IPS DF 4.7 (cell line): Measurements from ENCODE around the gene FAM187B.
"Not testable (repeated sequence)": the region's sequence is repeated elsewhere in the genome, so short reads cannot be mapped to it uniquely, and the experiment has no call there.

Experiments used
- DNase-seq: peaks from one replicate; pipeline ENCODE4 v3.0.0-alpha.2; 2013; ENCODE audit warnings: low spot score; ENCODE audit errors: extremely low read depth

The FAM187B gene

DNA sequence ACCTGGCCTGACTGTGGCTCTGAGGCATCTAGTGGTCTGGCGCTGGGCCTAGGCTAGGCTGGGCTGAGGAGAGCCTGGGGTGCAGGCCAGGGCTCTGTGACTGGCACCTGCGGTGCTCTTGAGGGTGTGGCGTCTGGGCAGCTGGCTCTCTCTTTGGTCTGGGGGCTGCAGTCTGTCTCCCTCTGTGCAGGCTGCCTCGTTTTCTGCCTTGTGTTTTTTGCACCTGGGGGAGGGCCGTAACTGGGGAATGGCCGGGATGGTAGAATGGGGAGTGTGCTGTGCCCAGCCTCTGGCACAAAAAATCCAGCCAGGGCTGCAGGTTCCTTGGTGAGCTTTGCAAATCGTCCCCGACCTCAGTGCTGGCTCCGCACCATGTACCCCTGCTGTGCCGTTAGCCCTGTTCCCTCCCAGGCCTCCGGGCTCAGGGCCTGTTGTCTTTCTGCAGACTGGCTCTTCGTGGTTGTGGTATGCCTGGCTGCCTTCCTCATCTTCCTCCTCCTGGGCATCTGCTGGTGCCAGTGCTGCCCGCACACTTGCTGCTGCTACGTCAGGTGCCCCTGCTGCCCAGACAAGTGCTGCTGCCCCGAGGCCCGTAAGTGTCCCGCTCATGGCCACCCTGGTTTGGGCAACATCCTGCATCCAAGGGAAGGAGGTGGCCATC is 33.7 kb upstream of the FAM187B start:
- DNase-seq = no peak

- no peak for DNase-seq
Measured at GRCh38 chr19:35261356-35262100, 33.0 kb upstream of the FAM187B start.

DNA sequence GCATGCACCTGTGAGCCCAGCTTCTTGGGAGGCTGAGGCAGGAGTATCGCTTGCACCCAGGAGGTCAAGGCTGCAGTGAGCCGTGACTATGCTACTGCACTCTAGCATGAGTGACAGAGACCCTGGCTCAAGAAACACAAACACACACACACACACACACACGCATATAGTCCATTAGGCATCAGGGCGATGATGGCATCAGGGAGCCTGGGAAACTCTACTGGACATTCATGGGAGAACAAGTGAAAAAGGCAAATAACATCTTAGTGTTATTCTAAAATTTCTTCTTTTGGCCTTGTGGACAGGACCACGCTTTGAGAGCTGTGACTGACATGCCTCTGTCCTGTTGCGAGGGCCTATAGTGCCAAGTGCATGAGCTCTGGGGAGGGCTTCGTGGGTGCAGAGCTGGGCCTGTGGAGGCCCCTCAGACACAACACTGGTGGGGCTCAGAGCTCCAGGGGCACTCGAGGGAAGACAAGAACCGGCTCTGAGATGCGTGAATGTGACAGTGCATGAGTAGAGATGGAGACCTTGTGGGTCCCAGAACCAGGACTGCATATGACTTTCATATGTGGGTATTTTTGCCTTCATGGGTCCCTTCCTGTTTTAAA is 32.3 kb upstream of the FAM187B start:
- DNase-seq = no peak

- no peak for DNase-seq
Measured at GRCh38 chr19:35257113-35257461, 28.5 kb upstream of the FAM187B start.

GRCh38 chr19:35256566-35256965 is 28.0 kb upstream of the FAM187B start:
- no peak for DNase-seq

DNA sequence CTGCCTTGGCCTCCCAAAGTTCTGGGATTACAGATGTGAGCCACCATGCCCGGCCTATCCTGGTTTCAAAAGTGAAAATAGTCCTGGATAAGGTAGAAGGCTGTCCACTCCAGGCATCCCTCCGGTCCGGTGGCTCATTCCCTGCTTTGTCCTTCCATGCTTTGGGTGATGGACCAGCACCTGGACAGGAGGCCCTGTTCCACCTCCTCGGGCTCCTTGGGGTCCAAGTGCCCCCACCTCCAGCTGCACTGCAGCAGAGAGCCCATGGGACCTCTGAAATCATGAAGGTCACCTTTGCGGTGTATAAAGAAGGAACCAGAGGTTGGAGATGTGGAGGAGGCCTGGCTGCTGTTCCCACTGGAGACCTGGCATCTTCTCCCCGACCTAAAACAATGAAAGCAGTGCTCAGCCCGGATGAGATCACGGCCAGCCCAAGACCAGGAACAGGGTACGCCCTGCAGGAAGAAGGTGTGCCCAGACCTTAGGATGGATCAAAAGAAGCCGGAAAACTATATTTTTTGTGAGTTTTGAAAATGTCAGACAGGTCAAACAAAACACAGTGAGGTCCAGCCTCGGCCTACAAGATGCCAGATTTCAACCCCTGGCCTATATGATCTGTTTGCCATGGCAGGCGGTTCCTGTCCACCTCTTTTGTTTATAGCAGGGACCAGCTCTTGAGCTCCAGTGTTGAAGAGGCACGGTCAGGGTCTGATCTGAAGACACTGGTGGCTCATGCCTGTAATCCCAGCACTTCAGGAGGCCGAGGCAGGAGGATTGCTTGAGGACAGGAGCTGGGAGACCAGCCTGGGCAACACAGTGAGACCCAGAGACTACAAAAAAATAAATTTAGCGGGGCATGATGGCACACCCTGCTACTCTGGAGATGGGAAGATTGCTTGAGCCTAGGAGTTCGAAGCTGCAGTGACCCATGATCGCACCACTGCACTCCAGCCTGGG is 26.1 kb upstream of the FAM187B start:
- DNase-seq = no peak

DNA sequence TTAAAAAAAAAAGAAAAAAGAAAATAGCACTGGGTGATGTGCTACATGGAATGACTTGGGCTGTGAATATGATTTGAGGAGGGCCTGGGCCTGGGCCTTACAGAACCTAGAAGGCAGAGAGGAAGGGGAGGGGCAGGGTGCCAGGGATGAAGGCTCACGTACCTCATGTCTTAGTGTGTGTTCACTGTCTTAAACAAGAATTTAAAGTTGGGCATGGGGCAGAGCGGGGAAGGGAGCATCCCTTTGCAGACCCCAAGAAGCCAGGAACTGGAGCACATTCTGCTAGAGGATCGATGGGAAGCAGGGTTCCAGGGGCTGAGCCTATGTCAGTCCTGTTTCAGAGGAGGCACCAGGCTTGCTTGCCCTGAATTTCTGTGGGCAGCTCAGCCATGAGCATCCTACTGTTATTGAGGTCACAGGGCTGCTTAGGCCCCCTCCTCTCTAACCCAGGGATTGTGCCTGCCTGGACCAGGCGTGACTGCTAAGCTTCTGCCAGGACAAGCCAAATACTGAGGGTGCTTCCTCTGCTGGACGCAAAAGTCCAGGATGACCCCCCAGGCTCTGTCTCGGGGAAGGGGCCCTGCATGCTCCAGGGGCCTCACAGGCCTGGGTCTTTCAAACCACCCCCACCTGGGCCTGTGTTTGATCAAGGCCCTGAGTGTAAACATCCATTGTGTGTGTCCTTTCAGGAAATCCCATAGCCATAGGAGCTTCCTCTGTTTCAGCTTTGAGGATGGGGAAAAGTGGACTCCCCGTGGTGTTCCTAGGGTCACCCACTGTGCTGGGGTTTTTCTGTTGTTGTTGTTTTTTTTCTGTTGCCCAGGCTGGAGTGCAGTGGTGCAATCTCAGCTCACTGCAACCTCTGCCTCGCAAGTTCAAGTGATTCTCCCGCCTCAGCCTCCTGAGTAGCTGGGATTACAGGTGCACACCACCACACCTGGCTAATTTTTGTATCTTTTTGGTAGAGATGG is 25.1 kb upstream of the FAM187B start:
- no peak for DNase-seq

GRCh38 chr19:35251456-35251855 is 22.9 kb upstream of the FAM187B start:
- no peak for DNase-seq

DNA sequence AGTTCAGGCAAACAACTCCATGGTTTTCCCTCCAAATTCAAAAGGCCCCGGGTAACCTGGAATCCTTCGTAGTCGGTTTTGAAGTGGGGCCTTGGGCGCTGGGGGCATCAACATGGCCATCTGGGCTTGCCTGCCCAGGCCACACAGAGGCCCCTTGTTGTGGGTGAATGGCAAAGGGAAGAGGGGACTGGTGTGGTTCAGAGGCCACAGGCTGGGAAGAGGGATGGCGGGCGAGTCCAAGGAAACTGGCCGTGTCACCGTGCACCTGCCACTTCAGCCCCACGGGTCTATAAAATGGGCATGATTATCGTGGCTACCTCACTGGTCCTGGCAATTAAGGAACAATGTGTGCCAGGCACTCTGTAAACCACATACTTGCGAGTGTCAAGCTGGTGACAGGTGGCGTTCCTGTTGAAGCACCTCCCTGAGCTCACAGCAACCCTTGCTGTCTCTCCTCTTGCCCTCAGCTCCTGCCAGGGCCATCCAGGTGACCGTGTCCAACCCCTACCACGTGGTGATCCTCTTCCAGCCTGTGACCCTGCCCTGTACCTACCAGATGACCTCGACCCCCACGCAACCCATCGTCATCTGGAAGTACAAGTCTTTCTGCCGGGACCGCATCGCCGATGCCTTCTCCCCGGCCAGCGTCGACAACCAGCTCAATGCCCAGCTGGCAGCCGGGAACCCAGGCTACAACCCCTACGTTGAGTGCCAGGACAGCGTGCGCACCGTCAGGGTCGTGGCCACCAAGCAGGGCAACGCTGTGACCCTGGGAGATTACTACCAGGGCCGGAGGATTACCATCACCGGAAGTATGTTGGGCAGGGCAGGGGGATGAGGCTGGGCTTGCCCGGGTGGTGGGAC is 21.5 kb upstream of the FAM187B start:
- no peak for DNase-seq

GRCh38 chr19:35249146-35249847 is 20.8 kb upstream of the FAM187B start:
- no peak for DNase-seq

DNA sequence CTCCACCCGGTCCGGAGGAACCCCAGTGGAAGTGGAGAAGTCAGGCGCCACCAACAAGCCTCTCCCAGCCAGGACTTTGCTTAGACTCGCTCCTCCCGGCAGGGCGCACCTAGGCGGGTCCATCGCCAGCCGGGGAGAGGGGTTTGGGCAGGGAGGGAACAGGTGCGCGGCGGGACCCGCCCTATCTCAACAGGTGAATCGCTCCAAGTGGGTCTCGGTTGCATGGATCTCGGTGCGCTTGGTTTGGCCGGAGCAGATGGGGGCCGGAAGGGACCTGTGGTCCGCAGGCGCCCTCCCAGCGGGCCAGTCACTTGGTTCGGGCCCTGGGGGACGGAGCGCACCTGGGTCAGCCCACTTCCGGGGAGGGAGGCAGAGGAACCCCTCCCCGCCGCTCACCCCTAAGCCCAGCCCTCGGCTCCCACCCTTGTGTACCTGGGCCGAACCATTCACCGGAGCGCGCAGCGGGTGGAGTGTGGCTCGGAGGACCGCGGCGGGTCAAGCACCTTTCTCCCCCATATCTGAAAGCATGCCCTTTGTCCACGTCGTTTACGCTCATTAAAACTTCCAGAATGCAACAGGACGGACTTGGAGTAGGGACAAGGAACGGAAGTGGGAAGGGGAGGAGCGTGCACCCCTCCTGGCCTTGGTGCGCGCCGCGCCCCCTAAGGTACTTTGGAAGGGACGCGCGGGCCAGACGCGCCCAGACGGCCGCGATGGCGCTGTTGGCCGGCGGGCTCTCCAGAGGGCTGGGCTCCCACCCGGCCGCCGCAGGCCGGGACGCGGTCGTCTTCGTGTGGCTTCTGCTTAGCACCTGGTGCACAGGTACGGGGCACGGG is 20.0 kb upstream of the FAM187B start, which contains the start of gene LSR:
Gene LSR (plus strand): TSS at position 693 of the 836 bp plus-strand sequence. CDS start 21 bp downstream, at position 714.
- peak; percentile 56 for DNase-seq

- DNase-seq = peak; percentile 89
Measured at GRCh38 chr19:35247526-35248309, 19.2 kb upstream of the FAM187B start.

GRCh38 chr19:35246466-35247092 is 18.0 kb upstream of the FAM187B start:
- DNase-seq = no peak

DNA sequence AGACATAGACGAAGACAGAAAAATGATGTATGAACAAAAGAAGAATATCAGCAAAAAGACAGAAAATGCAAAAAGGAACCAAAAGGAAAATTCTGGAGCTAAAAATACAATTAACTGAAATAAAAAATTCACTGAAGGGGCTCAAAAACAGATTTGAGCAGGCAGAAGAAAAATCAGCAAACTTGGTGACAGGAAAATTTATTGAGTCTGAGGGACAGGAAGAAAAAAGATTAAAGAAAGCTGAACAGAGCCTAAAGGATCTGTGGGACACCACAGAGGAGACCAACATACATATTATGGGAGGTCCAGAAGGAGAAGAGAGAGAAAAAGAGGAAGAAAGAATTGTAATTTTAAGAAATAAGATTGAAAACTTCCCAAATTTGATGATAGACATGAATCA is 12.9 kb upstream of the FAM187B start:
- no peak for DNase-seq

DNA sequence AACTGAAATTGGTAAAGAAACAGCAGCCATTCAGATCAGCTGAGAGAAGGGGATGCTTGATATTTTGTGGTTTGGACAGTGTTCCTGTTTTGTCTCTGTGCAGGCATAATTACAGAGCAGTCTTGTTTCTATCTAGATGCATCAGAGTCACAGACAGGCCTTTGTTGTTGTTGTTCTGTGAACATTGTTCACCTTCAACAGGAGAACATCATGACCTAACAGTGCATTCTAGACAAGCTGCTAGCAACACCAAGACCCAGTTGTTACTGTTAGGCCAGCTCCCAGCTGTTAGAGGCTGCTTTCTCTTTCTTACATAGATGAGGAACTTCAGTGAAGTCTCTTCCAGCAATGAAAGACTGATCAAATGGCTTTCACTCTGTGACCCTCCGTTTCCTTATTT is 11.8 kb upstream of the FAM187B start:
- DNase-seq = no peak

- not testable (repeated sequence) for DNase-seq
Measured at GRCh38 chr19:35239597-35239996, 11.1 kb upstream of the FAM187B start.
